Germinal center (tissue), 1 donor: ENCODE measurements around the gene MAP1LC3B.
"Not testable (repeated sequence)": the region's sequence is repeated elsewhere in the genome, so short reads cannot be mapped to it uniquely, and the experiment has no call there.

Experiments
- DNase-seq: peaks from one replicate; pipeline ENCODE4 v3.0.0; 2012; ENCODE audit warnings: mixed read lengths, low spot score

MAP1LC3B gene

GRCh38 chr16:87360862-87361610, 31.1 kb upstream of the MAP1LC3B start:
- DNase-seq = no peak

DNA sequence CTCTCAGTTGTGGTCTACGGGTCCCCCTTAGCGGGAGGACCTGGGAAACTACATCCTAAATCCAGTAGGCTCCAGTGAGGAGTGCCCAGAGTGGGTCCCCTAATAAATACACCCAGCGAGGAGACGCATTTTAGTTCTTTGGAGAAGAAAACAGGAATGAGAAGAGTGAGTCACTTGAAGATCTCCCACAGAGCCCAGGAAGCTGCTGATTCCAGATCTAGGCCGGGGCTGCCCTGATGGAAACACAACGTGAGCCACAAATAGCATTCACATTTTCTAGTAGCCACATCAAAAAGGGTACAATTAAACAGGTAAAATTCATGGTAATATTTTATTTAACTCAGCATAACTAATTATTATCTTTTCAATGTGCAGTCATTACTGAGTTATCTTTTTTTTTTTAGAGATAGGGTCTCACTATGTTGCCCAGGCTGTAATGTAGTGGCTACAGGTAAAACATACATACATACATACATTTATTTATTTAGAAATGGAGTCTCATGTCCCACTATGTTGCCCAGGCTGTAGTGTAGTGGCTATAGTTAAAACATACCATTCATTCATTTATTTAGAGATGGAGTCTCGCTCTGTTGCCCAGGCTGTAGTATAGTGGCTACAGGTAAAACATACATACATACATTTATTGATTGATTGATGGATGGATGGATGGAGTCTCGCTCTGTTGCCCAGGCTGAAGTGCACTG, 30.1 kb upstream of the MAP1LC3B start:
- DNase-seq = no peak

- DNase-seq = not testable (repeated sequence)
Observed at GRCh38 chr16:87362828-87363559, 29.1 kb upstream of the MAP1LC3B start.

- DNase-seq = no peak
Observed at GRCh38 chr16:87363771-87364455, 28.2 kb upstream of the MAP1LC3B start.

- no peak for DNase-seq
Observed at GRCh38 chr16:87365021-87365713, 27.0 kb upstream of the MAP1LC3B start.

- no peak for DNase-seq
Observed at GRCh38 chr16:87366288-87366687, 25.8 kb upstream of the MAP1LC3B start.

DNA sequence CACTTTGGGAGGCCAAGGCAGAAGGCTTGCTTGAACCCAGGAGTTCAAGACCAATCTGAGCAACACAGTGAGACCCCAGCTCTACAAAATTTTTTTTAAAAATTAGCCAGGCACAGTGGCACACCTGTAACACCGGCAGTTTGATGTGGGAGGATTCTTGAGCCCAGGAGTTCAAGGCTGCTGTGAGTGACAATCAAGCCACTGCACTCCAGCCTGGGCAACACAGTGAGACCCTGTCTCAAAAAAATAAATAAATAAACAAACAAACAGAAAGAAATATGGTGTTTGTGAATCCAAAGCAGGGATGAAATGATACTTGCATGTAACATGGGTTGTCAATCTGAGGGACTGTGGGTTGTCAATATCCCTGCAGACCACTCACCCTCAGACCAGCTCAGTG, 25.2 kb upstream of the MAP1LC3B start:
- DNase-seq = no peak

GRCh38 chr16:87367529-87367928, 24.6 kb upstream of the MAP1LC3B start:
- DNase-seq = no peak

GRCh38 chr16:87368029-87368770, 23.9 kb upstream of the MAP1LC3B start:
- peak; percentile 15 for DNase-seq

GRCh38 chr16:87369117-87369765, 22.9 kb upstream of the MAP1LC3B start:
- DNase-seq = no peak

GRCh38 chr16:87369796-87370719, 22.1 kb upstream of the MAP1LC3B start:
- no peak for DNase-seq

- no peak for DNase-seq
Observed at GRCh38 chr16:87371261-87371866, 20.8 kb upstream of the MAP1LC3B start.

DNA sequence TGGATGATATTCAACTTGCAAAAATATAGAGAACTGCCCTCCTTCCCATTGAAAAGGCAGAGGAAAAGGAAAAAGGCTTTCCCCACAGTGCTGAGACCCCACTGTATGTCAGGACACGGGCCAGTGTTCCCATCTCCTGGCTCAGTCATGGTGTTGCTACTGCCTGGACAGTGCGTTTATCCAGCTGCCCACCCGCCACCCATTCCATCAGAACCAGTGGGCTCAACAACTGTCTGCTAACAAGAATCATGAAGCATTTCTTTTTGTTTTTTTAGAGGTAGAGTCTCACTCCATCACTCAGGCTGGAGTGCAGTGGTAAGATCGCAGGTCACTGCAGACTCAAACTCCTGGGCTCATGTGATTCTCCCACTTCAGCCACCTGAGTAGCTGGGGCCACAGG, 19.8 kb upstream of the MAP1LC3B start:
- no peak for DNase-seq

- no peak for DNase-seq
Observed at GRCh38 chr16:87374313-87374712, 17.8 kb upstream of the MAP1LC3B start.

DNA sequence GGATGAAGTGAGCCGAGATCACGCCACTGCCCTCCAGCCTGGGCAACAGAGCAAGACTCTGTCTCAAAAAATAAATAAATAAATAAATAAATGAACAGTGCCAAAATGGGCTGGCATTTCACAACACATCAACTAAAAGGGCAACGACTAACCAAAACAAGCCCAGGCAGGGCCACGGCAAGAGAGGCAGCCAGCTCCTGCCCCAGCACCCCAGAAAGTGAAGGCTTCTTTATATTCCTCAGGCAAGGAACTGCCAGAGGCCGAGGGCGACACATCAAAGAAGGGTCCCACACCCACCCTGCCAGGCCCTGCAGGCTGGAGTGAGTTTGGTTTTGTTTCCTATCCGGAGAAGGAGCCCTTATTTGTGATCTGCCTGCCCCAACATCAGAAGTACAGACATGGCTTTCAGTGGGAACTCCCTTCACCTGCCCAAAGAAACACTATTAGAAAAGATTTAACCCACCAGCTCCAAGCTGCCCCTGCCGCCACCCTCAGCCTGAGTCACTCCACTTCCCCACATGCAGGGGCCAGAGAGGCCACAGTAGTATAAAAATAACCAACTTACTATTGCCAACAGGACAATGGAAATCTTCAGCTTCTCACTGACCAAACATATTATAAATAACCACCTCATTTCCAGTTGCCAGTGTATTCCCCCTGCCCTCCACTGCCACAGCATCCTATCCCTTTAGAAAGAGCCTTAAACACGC, 16.6 kb upstream of the MAP1LC3B start:
- no peak for DNase-seq

DNA sequence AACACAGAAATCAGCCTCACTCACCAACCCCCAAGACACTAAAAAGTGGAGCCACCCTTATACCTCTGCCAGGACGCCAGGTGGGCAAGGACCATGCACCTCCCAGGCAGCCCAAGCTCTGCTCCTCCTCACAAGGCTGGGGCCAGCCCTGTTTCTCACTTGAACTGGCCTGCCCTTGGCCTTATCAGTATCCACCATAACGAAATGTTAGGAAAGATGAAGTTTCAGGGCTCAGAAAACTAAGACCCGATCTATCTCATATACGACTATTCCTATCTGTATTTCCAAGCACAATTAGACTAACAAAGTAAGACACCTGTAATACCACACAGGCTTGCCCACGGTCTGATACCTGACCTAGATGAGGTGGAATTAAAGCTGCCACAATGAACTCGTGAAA, 15.5 kb upstream of the MAP1LC3B start:
- no peak for DNase-seq

DNA sequence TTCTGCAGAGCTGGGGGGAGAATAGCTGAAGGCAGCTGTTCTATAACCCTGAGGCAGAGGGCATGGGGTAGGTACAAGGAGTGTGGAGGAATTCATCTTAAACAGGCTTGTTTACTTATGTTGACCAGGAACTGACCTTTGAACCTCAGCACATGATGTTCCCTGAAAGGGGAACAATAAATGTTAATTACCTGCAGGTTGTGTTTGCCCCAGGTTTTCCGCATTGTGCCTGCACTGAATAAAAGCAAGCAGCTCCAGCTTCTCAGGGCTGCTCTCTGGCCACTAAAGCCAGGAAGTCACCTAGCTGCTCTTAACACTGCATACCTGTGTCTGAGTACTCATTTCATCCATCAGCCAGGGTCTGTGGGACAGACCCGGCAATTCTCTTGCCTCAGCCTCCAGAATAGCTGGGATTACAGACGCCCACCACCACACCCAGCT, 12.8 kb upstream of the MAP1LC3B start:
- not testable (repeated sequence) for DNase-seq

DNA sequence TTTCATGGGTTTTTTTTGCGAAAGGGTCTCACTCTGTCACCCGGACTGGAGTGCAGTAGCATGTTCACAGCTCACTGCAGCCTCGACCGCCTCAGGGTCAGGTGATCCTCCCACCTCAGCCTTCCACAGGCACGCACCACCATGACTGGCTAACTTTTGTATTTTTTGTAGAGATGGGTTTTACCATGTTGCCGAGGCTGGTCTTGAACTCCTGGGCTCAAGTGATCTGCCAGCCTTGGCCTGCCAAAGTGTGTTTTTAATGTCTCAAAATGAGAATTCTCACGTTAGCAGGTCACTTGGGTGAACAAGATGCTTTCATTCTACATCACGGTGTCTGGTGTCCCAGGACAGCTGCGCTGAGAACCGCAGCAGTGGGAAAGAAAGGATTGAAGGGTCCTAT, 11.7 kb upstream of the MAP1LC3B start:
- DNase-seq = no peak
